GM19438 (cell line): ENCODE measurements around the gene STARD10.

ENCODE experiments used
- ATAC-seq: cut with Tn5 transposase; IDR thresholded peaks from one replicate; pipeline ENCODE4 v1.9.1; 2021; ENCODE audit warnings: low read depth; ENCODE audit not compliant: unreplicated experiment

Gene STARD10

GRCh38 chr11:72750556-72751115 is 43.2 kb downstream of the STARD10 start:
- no peak for ATAC-seq

DNA sequence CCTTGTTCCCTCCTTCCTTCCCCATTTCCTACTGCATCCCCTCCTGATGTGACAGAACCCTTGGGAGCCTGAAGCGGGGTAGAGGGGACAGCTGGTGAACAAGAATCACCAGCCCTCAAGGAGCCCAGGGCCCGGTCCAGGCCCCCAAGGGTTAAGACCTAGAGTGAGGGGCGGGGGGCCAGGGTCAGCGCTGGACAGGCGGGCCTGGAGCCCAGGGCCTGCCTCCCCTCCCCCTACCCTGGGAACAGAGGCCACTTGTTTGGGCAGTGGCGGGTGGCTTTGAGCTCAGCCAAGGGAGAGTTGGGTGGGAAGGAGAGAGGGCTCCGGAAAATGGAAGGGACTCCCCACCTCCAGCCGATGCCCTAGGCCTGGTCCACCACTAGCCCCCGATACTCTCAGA is 43.8 kb downstream of the STARD10 start:
- ATAC-seq = no peak

DNA sequence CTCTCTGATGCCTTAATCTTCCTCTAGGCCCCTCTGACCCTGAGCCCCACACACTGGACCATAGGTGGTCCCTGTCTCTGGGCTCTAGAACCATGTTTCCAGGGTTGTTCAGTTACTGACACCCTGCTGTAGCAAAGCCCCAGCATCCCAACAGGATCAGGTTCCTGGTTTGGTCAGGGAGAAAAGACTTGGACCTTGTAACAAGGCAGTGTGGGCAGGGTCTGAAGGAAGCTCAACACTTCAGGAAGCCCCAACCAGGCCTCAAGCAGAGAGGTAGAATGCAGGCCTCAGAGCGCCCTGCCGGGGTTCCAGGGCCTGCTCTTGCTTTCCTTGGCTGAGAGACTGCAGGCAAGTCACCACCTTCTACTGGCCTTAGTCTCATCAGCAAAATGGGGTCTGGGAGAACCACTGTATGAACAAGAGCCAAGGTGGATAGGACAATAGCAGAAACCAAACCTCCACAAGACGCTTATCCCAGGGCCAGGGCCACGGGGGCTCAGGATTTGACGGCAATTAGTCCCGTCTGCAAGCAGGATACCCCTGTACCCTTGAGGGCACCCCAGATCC is 46.5 kb downstream of the STARD10 start:
- ATAC-seq = no peak

- no peak for ATAC-seq
These were observed 47.0 kb downstream of the STARD10 start for GRCh38 chr11:72746821-72747220.

GRCh38 chr11:72745925-72746550 is 47.8 kb downstream of the STARD10 start:
- no peak for ATAC-seq

DNA sequence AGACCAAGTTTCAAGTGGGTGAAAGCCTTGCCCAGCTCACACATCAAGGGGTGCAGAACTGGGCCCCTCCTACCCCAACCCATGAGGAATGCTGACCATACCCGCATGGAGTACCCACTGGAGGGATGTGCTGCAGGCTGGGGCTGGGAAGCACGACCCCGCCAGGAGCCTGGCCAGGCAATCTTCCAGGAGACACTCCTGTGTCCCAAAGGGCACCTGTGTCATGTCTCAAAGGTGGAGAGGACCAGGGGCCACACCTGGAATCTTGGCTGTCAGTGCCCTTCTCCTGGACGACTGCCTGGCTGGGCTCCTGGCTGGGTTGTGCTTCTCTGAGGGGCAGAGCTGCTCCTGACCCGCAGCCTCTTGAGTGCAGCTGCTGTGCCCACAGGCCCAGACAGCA is 48.3 kb downstream of the STARD10 start:
- ATAC-seq = no peak

- no peak for ATAC-seq
These were observed 49.4 kb downstream of the STARD10 start for GRCh38 chr11:72744474-72744873.

DNA sequence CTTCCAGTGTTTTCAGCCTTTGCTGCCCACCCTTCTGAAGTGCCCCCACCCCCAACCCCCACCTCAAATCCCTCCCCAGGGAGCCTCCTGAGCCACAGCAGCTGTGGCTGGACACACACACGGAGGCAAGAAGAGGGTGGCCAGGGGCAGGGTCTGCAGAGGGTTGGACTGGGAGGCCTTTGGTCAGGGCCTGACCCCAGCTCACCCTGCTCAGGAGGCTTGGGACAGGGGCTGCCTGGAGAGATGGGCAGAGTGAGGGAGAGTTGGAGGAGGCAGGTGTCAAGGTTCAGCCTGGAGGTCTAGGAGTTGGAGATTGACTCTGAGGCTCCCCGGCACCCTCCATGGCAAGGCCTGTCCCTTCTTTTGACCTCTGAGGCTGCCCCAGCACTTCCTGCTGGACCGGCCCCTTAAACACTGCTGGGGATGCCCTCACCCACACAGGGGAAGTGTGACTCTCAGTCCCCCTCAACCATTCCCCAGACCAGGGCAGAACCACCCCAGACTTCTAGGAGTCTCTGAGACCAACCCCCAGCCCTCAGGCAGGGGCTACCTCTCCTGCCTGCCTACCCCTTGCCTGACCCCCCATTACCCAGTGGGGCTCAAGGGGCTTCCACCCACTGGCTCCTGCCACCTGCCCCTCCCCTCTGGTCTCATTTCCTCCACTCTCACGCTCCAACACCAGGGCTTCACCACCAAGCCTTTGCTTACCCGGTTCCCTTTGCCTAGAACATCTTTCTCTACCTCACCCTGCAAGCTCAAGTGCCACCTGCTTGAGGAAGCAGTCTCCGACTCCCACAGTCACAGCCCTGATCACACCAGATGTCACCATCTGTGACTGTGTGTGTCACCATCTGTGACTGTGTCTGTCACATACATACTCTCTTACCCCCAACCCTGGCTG is 50.3 kb downstream of the STARD10 start:
- ATAC-seq = no peak

GRCh38 chr11:72742513-72743320 is 51.1 kb downstream of the STARD10 start:
- ATAC-seq = no peak

GRCh38 chr11:72741849-72742512 is 51.9 kb downstream of the STARD10 start:
- ATAC-seq = no peak

GRCh38 chr11:72741429-72741833 is 52.4 kb downstream of the STARD10 start:
- ATAC-seq = no peak

- ATAC-seq = no peak
These were observed 53.1 kb downstream of the STARD10 start for GRCh38 chr11:72740562-72741428.

- ATAC-seq = no peak
These were observed 53.8 kb downstream of the STARD10 start for GRCh38 chr11:72740060-72740424.

DNA sequence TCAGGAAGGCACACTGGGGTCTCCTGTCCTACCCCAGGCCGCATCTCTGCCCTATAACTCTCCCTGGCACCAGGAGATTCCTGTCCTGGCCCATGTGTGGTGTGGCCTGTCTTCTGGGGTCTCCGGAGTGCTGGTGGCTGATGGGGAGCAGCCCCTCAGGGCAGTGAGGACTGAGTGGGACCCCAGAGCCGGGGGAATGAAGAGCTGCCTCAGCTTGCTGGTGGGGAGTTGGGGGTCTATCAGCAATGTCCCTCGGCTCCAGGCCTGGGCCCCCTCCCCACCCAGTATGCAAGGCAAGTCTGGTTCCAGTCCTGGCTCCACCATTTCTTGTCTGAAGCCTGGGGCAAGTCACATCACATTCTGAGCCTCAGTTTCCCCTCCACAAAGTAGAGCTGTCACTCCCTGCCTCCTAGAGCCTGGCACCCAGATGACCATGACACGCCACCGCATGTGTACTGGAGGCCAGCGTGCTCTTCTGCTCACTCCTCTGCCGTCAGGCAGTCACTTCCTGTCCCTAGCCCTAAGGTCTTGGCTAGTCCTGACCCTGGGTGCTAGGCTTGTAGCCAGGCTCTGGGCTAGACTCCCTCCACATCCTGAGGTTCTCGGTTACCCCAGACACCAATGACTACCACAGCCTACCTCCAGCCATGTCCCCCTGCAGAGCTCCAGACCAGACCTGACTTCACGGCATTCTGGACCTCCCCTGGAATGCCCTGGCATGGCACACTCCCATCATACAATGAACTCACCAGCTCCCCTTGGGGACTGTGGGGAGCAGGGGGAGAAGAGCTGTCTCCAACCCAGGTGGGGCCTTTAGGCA is 54.4 kb downstream of the STARD10 start:
- no peak for ATAC-seq

DNA sequence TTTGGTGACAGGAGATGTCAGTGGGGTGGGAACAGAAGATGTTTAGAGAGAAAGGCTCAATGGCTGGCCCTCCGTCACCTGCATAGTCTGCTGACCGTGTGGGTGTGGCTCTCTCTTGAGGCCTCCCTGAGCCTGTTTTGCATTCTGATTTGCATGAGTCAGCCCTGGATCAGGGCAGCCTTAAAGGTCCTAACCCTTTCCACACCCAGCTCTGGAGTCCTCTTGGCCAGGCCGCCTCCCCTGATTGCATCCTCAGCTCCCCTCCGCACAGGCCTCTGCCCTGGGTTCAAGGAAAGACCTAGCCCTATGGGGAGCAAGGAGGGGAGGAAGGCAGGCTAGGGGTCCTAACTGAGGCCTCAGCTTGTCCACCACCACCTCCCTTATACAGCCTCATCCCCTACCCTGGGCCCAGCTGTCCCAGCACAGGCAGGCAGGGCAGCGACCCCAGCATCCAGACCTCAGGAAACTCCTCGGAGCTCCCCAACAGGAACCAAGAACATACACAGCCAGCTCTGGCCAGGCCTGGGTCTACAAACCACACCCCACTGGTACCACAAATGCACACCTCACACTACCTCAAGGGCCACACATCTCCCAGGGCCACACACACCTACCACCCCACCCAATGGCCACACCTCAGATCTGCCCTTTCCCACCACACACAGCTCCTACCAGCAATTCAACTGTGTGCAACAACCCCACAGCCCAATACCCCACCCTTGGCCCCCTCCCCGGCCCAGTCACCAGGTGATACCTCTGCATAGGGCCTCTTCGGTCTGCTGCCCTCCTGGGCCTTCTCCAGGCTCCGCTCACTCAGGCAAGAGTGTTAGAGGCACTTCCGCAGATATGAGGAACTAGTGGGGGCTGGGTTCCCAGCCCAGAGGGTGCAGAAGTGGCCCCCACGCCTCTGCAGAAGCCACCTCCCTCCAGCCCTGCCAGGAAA is 55.4 kb downstream of the STARD10 start:
- ATAC-seq = no peak

DNA sequence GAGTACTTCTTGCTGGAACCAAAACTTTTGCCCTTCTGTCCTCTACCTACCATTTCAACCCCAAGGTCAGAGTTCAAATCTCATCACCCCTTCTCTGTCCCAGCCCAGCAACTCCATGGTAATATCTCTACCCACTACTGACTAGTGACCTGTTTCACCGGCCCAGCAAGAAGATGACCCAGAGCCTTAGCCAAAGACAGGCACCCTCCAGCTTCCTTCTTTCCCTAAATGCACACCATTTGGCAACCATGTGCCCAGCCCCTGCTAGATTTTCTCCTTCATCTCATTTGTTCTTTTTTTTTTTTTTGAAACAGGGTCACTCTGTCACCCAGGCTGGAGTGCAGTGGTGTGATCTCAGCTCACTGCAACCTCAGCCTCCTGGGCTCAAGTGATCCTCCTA is 56.5 kb downstream of the STARD10 start:
- ATAC-seq = no peak

DNA sequence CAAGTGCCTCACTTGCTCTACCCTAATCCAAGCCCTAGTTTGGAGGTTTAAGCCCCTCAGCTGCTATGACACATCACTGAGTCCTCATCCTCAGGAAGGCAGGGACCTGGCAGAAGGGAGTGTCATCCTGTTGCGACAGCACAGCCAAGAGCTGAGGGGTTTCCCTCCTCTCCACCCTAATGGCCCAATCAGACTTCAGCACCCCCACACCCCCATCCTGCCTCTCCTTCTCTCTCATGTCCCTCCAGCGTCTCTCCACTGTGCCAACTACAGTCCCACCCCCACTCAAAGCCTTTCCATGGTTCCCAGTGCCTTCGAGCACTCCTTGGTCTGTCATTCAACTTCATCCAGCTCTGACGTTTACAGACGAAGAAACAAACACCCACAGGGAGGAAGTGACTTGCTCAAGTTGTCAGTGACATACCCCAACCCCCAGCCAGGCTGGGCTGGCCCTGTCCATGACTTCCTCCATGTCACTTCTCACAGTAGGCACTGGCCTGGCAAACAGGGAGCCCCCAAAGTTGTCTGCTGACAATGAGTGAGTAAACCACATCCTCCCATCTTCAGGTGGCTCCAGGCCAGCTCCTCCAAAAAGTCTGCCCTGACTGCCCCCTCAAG is 57.3 kb downstream of the STARD10 start:
- no peak for ATAC-seq
